Endothelial cell (in vitro differentiated cells): Measurements from ENCODE around the gene TMEM272. TPM values are rescaled to one million over a fixed set of nuclear protein-coding genes. Genes with fewer than 3 reads are reported as not detected.

Experiments used
- DNase-seq: peaks from one replicate; pipeline ENCODE4 v3.0.0; 2021; ENCODE audit warnings: low spot score
- H3K27ac Mint-ChIP-seq: one replicate; pipeline ENCODE4 v1.8.0; 2021; ENCODE audit warnings: mixed read lengths, inconsistent platforms; ENCODE audit not compliant: unreplicated experiment
- H3K27me3 Mint-ChIP-seq: one replicate; pipeline ENCODE4 v1.8.0; 2021; ENCODE audit warnings: mild to moderate bottlenecking, moderate library complexity, mixed read lengths, inconsistent platforms; ENCODE audit not compliant: unreplicated experiment
- H3K36me3 Mint-ChIP-seq: one replicate; pipeline ENCODE4 v1.8.0; 2021; ENCODE audit warnings: mild to moderate bottlenecking, low read depth, mixed read lengths, inconsistent platforms; ENCODE audit not compliant: unreplicated experiment
- H3K4me1 Mint-ChIP-seq: one replicate; pipeline ENCODE4 v1.8.0; 2021; ENCODE audit warnings: mild to moderate bottlenecking, mixed read lengths, inconsistent platforms; ENCODE audit not compliant: unreplicated experiment
- H3K4me3 Mint-ChIP-seq: one replicate; pipeline ENCODE4 v1.8.0; 2021; ENCODE audit warnings: mild to moderate bottlenecking, mixed read lengths, inconsistent platforms; ENCODE audit not compliant: unreplicated experiment
- H3K9me3 Mint-ChIP-seq: one replicate; pipeline ENCODE4 v1.8.0; 2021; ENCODE audit warnings: mixed read lengths, inconsistent platforms; ENCODE audit not compliant: unreplicated experiment
- total RNA-seq: library from RNA; stranded (reverse); fragmentation: NEBNext Ultra II Directional; extraction: Animal tissue kit (Norgen Biotek cat#: 25700); gene quantifications from one replicate; pipeline ENCODE4 v1.2.1, GENCODE V29; 2021; ENCODE audit not compliant: unreplicated experiment
- TF ChIP-seq, protein P1 (sequence below): fragments of 200-600 bp; sonication (generic); IDR thresholded peaks from one replicate; pipeline ENCODE4 v1.5.0; 2021; ENCODE audit warnings: antibody characterized with exemption; ENCODE audit not compliant: unreplicated experiment

The TMEM272 gene
- total RNA-seq, 1 donor from 2014 or later: 0.15 TPM

DNA sequence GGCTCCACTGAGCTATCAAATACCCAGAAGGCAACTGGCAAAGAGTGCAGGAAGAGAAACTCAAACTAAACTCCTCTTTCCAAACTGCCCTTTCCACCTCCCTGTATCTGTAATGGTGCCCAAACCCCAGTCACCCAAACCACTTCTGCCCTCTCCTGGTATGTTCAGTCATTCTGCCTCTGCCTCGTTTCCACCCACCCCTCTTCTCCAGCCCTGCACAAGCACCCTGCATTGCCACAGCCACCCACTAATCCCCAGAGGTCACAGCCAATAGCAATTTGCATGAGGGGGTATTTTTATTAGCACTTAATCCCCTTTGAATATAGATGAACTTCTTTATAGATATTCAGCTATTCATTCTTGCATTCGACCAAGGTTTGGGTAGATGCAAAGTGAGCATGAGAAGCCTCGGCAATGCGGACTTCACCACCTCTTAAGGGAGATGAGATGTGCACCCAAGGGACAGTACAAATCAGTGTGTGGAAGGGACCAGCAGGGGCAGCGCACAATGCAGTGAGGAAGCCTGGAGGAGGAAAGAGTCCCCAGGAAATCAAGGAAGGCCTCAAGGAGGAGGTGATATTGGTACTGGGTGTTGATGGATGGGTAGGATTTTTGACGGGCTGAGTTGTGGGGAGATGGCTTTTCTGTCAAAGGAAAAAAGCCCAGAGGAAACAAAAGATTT, 12.4 kb downstream of the TMEM272 start:
- H3K27me3 Mint-ChIP-seq: peaks cover 2% of the 10 kb centered on the region
- no peak overlapping the region for H3K4me3 Mint-ChIP-seq
- TF ChIP-seq, protein P1, sequence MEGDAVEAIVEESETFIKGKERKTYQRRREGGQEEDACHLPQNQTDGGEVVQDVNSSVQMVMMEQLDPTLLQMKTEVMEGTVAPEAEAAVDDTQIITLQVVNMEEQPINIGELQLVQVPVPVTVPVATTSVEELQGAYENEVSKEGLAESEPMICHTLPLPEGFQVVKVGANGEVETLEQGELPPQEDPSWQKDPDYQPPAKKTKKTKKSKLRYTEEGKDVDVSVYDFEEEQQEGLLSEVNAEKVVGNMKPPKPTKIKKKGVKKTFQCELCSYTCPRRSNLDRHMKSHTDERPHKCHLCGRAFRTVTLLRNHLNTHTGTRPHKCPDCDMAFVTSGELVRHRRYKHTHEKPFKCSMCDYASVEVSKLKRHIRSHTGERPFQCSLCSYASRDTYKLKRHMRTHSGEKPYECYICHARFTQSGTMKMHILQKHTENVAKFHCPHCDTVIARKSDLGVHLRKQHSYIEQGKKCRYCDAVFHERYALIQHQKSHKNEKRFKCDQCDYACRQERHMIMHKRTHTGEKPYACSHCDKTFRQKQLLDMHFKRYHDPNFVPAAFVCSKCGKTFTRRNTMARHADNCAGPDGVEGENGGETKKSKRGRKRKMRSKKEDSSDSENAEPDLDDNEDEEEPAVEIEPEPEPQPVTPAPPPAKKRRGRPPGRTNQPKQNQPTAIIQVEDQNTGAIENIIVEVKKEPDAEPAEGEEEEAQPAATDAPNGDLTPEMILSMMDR: no peak
- H3K27ac Mint-ChIP-seq: no peak overlapping the region
- H3K4me1 Mint-ChIP-seq: peaks cover 18% of the 10 kb centered on the region
- no peaks in the 10 kb centered on the region for H3K36me3 Mint-ChIP-seq
- H3K9me3 Mint-ChIP-seq: no peaks in the 10 kb centered on the region
- no peak for DNase-seq

DNA sequence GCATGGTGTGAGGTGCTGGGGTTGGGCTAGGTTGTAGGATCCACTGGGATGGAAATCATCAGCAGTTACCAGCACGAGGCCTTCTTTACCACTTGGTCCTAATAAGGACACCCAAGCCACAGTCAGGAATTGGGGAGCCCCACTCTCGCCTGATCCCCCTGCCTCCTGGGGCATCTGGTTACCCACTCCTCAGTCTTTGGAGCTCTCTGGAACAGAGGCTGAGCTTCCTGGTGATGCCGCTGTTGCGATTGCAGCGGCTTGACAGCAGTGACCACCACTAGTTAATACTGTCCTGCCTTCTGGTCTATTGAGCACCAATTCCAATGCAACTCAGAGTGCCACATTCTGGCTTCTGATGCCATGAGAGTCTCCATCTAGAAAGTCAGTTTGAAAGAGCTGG, 13.5 kb downstream of the TMEM272 start:
- peaks cover 2% of the 10 kb centered on the region for H3K27me3 Mint-ChIP-seq
- no peaks in the 10 kb centered on the region for H3K36me3 Mint-ChIP-seq
- H3K4me1 Mint-ChIP-seq: peaks cover 18% of the 10 kb centered on the region
- no peak overlapping the region for H3K27ac Mint-ChIP-seq
- TF ChIP-seq, protein P1: no peak
- H3K4me3 Mint-ChIP-seq: no peak overlapping the region
- DNase-seq: no peak
- H3K9me3 Mint-ChIP-seq: no peaks in the 10 kb centered on the region

DNA sequence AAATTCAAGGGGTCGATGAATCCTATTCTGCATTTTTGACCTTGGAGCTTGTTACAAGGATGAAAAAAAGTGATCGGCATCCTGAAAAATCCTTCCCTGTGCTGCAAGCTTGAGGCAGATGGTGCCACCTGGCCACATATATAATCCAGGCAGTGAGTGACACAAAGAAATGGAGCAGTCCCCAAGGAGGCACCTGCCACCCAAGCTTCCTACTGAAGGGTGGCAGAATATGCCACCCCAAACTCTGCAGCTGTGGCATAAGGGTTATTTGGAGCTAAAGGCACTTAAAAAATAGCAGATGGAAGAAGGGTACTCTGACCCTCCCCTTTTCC, 15.4 kb downstream of the TMEM272 start:
- H3K36me3 Mint-ChIP-seq: no peaks in the 10 kb centered on the region
- DNase-seq: no peak
- H3K9me3 Mint-ChIP-seq: no peaks in the 10 kb centered on the region
- TF ChIP-seq, protein P1: no peak
- peaks cover 2% of the 10 kb centered on the region for H3K27me3 Mint-ChIP-seq
- H3K27ac Mint-ChIP-seq: no peak overlapping the region
- H3K4me3 Mint-ChIP-seq: no peak overlapping the region
- peaks cover 24% of the 10 kb centered on the region for H3K4me1 Mint-ChIP-seq

DNA sequence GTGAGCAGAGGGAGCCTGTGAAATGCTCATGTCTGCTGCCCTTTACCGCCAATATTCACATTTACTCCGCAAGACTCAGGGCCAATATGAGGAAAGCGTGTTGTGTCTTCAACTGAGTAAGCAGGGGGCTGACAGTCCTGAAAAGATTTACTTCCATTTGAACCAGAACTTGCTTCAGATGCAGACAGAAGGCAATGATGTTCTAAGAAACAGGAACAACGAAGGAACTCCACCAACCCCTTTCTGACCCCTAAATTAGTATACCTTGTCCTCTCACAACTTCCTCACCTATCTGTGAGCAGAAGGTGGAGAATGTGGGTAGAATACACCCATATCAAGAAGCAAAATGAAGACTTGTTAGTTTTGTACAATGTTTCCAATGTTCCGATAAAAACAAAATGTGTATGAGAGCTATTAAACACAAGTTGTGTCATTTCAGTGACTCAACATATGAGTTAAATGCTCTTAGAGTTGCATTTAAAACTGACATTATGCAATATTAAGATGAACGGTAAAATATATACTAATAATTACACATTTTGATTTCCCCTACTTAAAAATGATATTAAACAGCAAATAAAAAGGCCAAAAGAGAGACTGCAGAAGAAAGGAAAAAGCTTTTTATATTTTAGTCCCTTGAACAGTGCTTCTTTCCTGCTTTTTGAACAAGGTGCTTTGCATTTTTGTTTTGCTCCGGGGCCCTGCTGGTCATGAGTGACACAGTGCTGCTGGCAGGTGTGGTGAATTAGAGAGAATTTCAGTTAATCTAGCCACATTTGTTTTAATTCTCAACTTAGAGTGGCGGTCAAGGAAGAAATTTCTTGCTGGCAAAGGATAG, 16.0 kb downstream of the TMEM272 start:
- H3K4me3 Mint-ChIP-seq: no peak overlapping the region
- H3K36me3 Mint-ChIP-seq: no peaks in the 10 kb centered on the region
- H3K27me3 Mint-ChIP-seq: peaks cover 2% of the 10 kb centered on the region
- H3K4me1 Mint-ChIP-seq: peaks cover 24% of the 10 kb centered on the region
- DNase-seq: no peak
- H3K9me3 Mint-ChIP-seq: no peaks in the 10 kb centered on the region
- no peak overlapping the region for H3K27ac Mint-ChIP-seq
- TF ChIP-seq, protein P1: no peak

DNA sequence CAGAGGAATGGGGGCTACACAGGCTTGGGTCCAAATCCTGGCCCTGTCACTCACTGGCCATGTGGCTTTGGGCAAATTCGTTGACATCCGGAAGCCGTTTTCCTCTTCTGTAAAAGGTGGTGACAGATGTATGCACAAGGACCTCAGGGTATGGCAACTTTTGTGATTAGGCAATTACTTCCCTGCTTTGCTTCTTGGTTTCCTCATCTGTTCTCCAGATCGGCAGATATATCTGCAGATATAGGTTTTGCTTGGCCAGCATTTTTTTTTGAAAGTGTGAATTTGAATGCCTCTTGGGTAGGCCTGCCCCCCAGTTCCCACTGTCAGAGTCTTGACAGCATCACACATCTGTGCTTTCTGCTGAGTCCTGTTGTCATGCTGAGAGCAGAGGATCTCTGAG, 17.7 kb downstream of the TMEM272 start:
- Mint-ChIP-seq H3K27me3 (peaks cover 2% of the 10 kb centered on the region), H3K27ac (no peak overlapping the region), H3K9me3 (no peaks in the 10 kb centered on the region), H3K36me3 (no peaks in the 10 kb centered on the region), H3K4me3 (no peak overlapping the region), H3K4me1 (peaks cover 24% of the 10 kb centered on the region)
- TF ChIP-seq, protein P1: no peak
- no peak for DNase-seq
